Nephron (organoid): ENCODE measurements around the gene CSNK1E.

ENCODE experiments used
- H3K27ac Mint-ChIP-seq, 3 experiments: 2 replicates each; pipeline ENCODE4 v1.8.0; 2020; ENCODE audit warnings: mixed read lengths in 3 of 3, mild to moderate bottlenecking in 2 of 3, moderate library complexity in 1 of 3
- H3K27me3 Mint-ChIP-seq: 2 replicates; pipeline ENCODE4 v1.8.0; 2021; ENCODE audit warnings: low read depth, mild to moderate bottlenecking, moderate library complexity, mixed read lengths
- H3K36me3 Mint-ChIP-seq: 2 replicates; pipeline ENCODE4 v1.8.0; 2020; ENCODE audit warnings: low read depth, mixed read lengths
- H3K4me1 Mint-ChIP-seq: 2 replicates; pipeline ENCODE4 v1.8.0; 2020; ENCODE audit warnings: mixed read lengths
- H3K4me3 Mint-ChIP-seq, 3 experiments: 2 replicates each; pipeline ENCODE4 v1.8.0; 2020; ENCODE audit warnings: mild to moderate bottlenecking in 3 of 3, mixed read lengths in 3 of 3, moderate library complexity in 2 of 3
- H3K9me3 Mint-ChIP-seq: 2 replicates; pipeline ENCODE4 v1.8.0; 2020; ENCODE audit warnings: mixed read lengths
- CTCF ChIP-seq, 3 experiments: fragments of 200-600 bp; sonication (generic); IDR thresholded peaks; one replicate each; pipeline ENCODE4 v1.5.0; 2021; ENCODE audit warnings: antibody characterized with exemption in 3 of 3; ENCODE audit not compliant: unreplicated experiment in 3 of 3

CSNK1E gene

GRCh38 chr22:38318792-38319773, 1.9 kb upstream of the CSNK1E start:
- H3K9me3 Mint-ChIP-seq, result no peaks in the 10 kb centered on the region
- H3K4me3 Mint-ChIP-seq, result peak overlapping the region; percentile 79 to 86 (median 80)
- H3K27me3 Mint-ChIP-seq, result peaks cover 4% of the 10 kb centered on the region
- peaks cover 3% of the 10 kb centered on the region for H3K36me3 Mint-ChIP-seq
- TF ChIP-seq CTCF (IDR thresholded peaks at IDR 0.05; ENCODE audit: unreplicated experiment in 3 of 3), result no peak
- peak overlapping the region; percentile 74 to 98 (median 97) for H3K27ac Mint-ChIP-seq
- peaks cover 23% of the 10 kb centered on the region for H3K4me1 Mint-ChIP-seq

GRCh38 chr22:38317995-38318715, 922 bp upstream of the CSNK1E start:
- Mint-ChIP-seq H3K36me3 (peaks cover 5% of the 10 kb centered on the region), H3K27ac (peak overlapping the region; percentile 97 to 98 (median 97)), H3K27me3 (peaks cover 4% of the 10 kb centered on the region), H3K4me1 (peaks cover 30% of the 10 kb centered on the region), H3K4me3 (peak overlapping the region; percentile 86 to 88 (median 87)), H3K9me3 (no peaks in the 10 kb centered on the region)
- TF ChIP-seq CTCF (IDR thresholded peaks at IDR 0.05; ENCODE audit: unreplicated experiment in 3 of 3), result no peak

GRCh38 chr22:38316364-38317121, 690 bp downstream of the CSNK1E start:
- no peak for TF ChIP-seq CTCF (IDR thresholded peaks at IDR 0.05; ENCODE audit: unreplicated experiment in 3 of 3)
- Mint-ChIP-seq H3K36me3 (peaks cover 19% of the 10 kb centered on the region), H3K27ac (peak overlapping the region; percentile 99 to 100 (median 100)), H3K9me3 (no peaks in the 10 kb centered on the region), H3K27me3 (peaks cover 4% of the 10 kb centered on the region), H3K4me3 (peak overlapping the region; percentile 96 to 99 (median 99)), H3K4me1 (peaks cover 42% of the 10 kb centered on the region)

GRCh38 chr22:38315823-38316363, 1.3 kb downstream of the CSNK1E start:
- Mint-ChIP-seq H3K36me3 (peaks cover 25% of the 10 kb centered on the region), H3K9me3 (no peaks in the 10 kb centered on the region), H3K27me3 (peaks cover under 1% of the 10 kb centered on the region), H3K4me3 (peak overlapping the region; percentile 96 to 99 (median 99)), H3K27ac (peak overlapping the region; percentile 99 to 100 (median 100)), H3K4me1 (peaks cover 48% of the 10 kb centered on the region)
- TF ChIP-seq CTCF (IDR thresholded peaks at IDR 0.05; ENCODE audit: unreplicated experiment in 3 of 3), result no peak
